ENCODE data around the gene POLR1E. TPM values are rescaled to one million over a fixed set of nuclear protein-coding genes. Genes with fewer than 3 reads are reported as not detected.

POLR1E gene
- total RNA-seq, 3 donors from 2014 or later = 10.5 to 21.2 (median 11.2) TPM

- DNase-seq (no peak), ATAC-seq (peak; percentile 10)
- Histone ChIP-seq H3K4me3 (peak overlapping the region; percentile 43), H3K4me1 (ENCODE audit: low read depth) (peaks cover 20% of the 10 kb centered on the region), H3K9me3 (no peaks in the 10 kb centered on the region), H3K36me3 (ENCODE audit: low read depth) (no peaks in the 10 kb centered on the region)
- intact Hi-C loops (cut with DNase I, micrococcal nuclease) = no loop called here
- no peak for TF ChIP-seq CTCF (IDR thresholded peaks at IDR 0.05)
Measured at GRCh38 chr9:37486616-37487548, 1.1 kb downstream of the POLR1E start.

- intact Hi-C loops (cut with DNase I, micrococcal nuclease) = no loop called here
- H3K36me3 ChIP-seq (ENCODE audit: low read depth) = peaks cover 4% of the 10 kb centered on the region
- no peaks in the 10 kb centered on the region for H3K9me3 ChIP-seq
- H3K4me1 ChIP-seq (ENCODE audit: low read depth) = peaks cover 9% of the 10 kb centered on the region
- ATAC-seq (no peak), DNase-seq (no peak)
- H3K4me3 ChIP-seq = no peak overlapping the region
- TF ChIP-seq CTCF (IDR thresholded peaks at IDR 0.05) = no peak
Measured at GRCh38 chr9:37491939-37492338, 6.2 kb downstream of the POLR1E start.

GRCh38 chr9:37495571-37495970 is 9.8 kb downstream of the POLR1E start:
- intact Hi-C loops (cut with DNase I, micrococcal nuclease) = no loop called here
- Histone ChIP-seq H3K36me3 (ENCODE audit: low read depth) (peaks cover 10% of the 10 kb centered on the region), H3K9me3 (no peaks in the 10 kb centered on the region), H3K4me3 (no peak overlapping the region), H3K4me1 (ENCODE audit: low read depth) (no peaks in the 10 kb centered on the region)
- DNase-seq (no peak), ATAC-seq (no peak)
- TF ChIP-seq CTCF (IDR thresholded peaks at IDR 0.05) = no peak

GRCh38 chr9:37496020-37496419 is 10.3 kb downstream of the POLR1E start:
- intact Hi-C loops (cut with DNase I, micrococcal nuclease) = no loop called here
- no peak for TF ChIP-seq CTCF (IDR thresholded peaks at IDR 0.05)
- ATAC-seq (no peak), DNase-seq (no peak)
- Histone ChIP-seq H3K9me3 (no peaks in the 10 kb centered on the region), H3K36me3 (ENCODE audit: low read depth) (peaks cover 10% of the 10 kb centered on the region), H3K4me3 (no peak overlapping the region), H3K4me1 (ENCODE audit: low read depth) (no peaks in the 10 kb centered on the region)

- intact Hi-C loops (cut with DNase I, micrococcal nuclease) = no loop called here
- no peak for TF ChIP-seq CTCF (IDR thresholded peaks at IDR 0.05)
- peaks cover 10% of the 10 kb centered on the region for H3K36me3 ChIP-seq (ENCODE audit: low read depth)
- no peaks in the 10 kb centered on the region for H3K9me3 ChIP-seq
- no peak overlapping the region for H3K4me3 ChIP-seq
- ATAC-seq (no peak), DNase-seq (no peak)
- no peaks in the 10 kb centered on the region for H3K4me1 ChIP-seq (ENCODE audit: low read depth)
Measured at GRCh38 chr9:37497320-37497719, 11.6 kb downstream of the POLR1E start.
